Measurements from ENCODE around the gene G6PC3. TPM values are rescaled to one million over a fixed set of nuclear protein-coding genes. Genes with fewer than 3 reads are reported as not detected.

G6PC3 gene
- total and polyA plus RNA-seq, 2 of the 4 experiments (the other 2 are of a cell fraction) = 20.4 to 107 TPM

DNA sequence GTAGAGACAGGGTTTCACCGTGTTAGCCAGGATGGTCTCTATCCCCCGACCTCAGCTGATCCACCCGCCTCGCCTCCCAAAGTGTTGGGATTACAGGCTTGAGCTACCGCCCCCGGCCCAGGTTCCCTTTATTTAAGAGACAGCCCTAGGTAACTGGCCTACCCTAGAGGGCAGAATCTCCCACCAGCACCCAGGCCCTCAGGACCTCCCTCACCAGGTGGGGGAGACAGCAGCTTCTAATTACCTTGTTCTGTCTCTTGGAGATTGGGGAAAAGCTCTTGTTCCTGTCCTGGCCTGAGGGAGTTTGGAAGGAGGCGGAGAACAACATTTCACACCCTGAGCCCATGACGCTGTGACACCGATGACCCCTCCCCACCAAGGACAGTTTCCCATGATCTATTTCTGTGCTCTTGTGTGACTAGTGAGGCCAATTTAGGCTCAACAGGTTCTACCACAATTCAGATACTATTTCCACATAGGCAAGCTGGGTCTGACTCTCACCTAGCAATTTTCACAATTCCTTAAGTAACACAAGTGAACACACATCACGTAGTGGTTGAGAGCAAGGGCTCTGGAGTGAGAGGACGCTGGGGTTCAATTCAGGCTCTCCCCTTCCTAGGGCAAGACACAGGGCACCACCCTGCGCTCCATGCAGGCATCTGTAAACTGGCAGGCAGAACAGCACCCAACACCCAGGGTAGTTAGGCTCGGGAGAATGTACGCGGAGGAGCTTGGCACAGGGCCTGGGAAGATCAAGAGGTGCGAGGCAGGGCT lies 32.5 kb downstream of the G6PC3 start:
- Histone ChIP-seq H3K36me3 (ENCODE audit: control insufficient read depth, insufficient read depth, low read length) (no peaks in the 10 kb centered on the region), H3K4me2 (ENCODE audit: low read depth, low read length) (no peak overlapping the region), H2AK5ac (ENCODE audit: low read depth, low read length) (peak overlapping the region; percentile 88; the same call in 1 of the 2 replicates), H3K4me1 (ENCODE audit: control insufficient read depth, insufficient read depth, low read length) (peaks cover 19% of the 10 kb centered on the region), H3K27me3 (ENCODE audit: control insufficient read depth, insufficient read depth, low read length) (no peaks in the 10 kb centered on the region), H2AFZ (replicated peaks; ENCODE audit: low read length, poor library complexity) (no peak overlapping the region), H2BK120ac (ENCODE audit: low read depth, low read length) (no peak overlapping the region), H3K9me3 (ENCODE audit: control insufficient read depth, insufficient read depth, low read length) (no peaks in the 10 kb centered on the region), H3K56ac (ENCODE audit: extremely low read depth, insufficient read depth, low read length) (no peak overlapping the region), H2BK15ac (ENCODE audit: low read depth, low read length) (no peak overlapping the region), H2BK5ac (ENCODE audit: low read depth, low read length, poor library complexity, severe bottlenecking) (no peak overlapping the region), H2AK9ac (replicated peaks; ENCODE audit: low read depth, low read length, poor library complexity) (no peak overlapping the region), H3K18ac (ENCODE audit: low read depth, low read length) (no peak overlapping the region), H3K4ac (ENCODE audit: low read depth, low read length) (no peak overlapping the region), H3K9ac (ENCODE audit: low read depth, low read length) (no peak overlapping the region), H4K8ac (ENCODE audit: low read depth in 2 of 2, low read length in 2 of 2) (0 out of 4 replicates have a peak overlapping the region, but pooled peaks of 1 of the 2 experiments have one; percentile 1), H4K5ac (ENCODE audit: low read depth, low read length) (no peak overlapping the region), H3K23ac (ENCODE audit: low read depth, low read length) (peak overlapping the region; percentile 29; the same call in 1 of the 2 replicates), H4K20me1 (ENCODE audit: insufficient read depth, low read length) (peaks cover 25% of the 10 kb centered on the region), H3K9me1 (ENCODE audit: insufficient read depth, low read length) (peaks cover 28% of the 10 kb centered on the region), H2BK20ac (ENCODE audit: low read depth, low read length) (no peak overlapping the region), H3K79me1 (ENCODE audit: low read depth in 1 of 2, low read length in 2 of 2) (peaks cover 19 to 71% of the 10 kb centered on the region in 2 experiments), H3K14ac (replicated peaks; ENCODE audit: low read depth, low read length) (no peak overlapping the region), H4K91ac (ENCODE audit: insufficient read depth, low read depth, low read length) (no peak overlapping the region), H3K27ac (ENCODE audit: insufficient read depth, low read length) (no peak overlapping the region), H3K4me3 (ENCODE audit: insufficient read depth, low read depth, low read length) (no peak overlapping the region)
- ATAC-seq (ENCODE audit: low read depth) = no peak
- intact Hi-C loops (cut with micrococcal nuclease) = no loop called here
- no peak for DNase-seq
- WGBS, 2 experiments (ENCODE audit: extremely low coverage in 2 of 2, insufficient read length in 1 of 2) = 86% methylated on average over 4 of the region's 16 CpGs; no CpG with 5 or more reads in 1 of the 2 experiments
- ChIA-PET CTCF (no interaction called here), POLR2A (ENCODE audit: unreplicated experiment) (no interaction called here)
- TF ChIP-seq MXI1 (IDR thresholded peaks at IDR 0.05; ENCODE audit: borderline replicate concordance, low read depth, low read length) = no peak
- TF ChIP-seq BHLHE40 (IDR thresholded peaks at IDR 0.05; ENCODE audit: low read depth, low read length) = no peak
- no peak for TF ChIP-seq MAFK (IDR thresholded peaks at IDR 0.05; ENCODE audit: low read depth, low read length)
- TF ChIP-seq RFX5 (IDR thresholded peaks at IDR 0.05; ENCODE audit: low read depth, low read length) = no peak
- TF ChIP-seq NFE2L2 (IDR thresholded peaks at IDR 0.05; ENCODE audit: low read depth, low read length) = no peak
- no peak for TF ChIP-seq RAD21 (IDR thresholded peaks at IDR 0.05; ENCODE audit: low read length)
- no peak for TF ChIP-seq RCOR1 (IDR thresholded peaks at IDR 0.05; ENCODE audit: insufficient replicate concordance, low read length)
- no peak for TF ChIP-seq CEBPB (IDR thresholded peaks at IDR 0.05; ENCODE audit: low read depth, low read length)
- TF ChIP-seq POLR2A (IDR thresholded peaks at IDR 0.05; ENCODE audit: low read depth, low read length) = no peak
- TF ChIP-seq SMC3 (IDR thresholded peaks at IDR 0.05; ENCODE audit: low read depth, low read length) = no peak
- TF ChIP-seq FOS (IDR thresholded peaks at IDR 0.05; ENCODE audit: low read depth, low read length) = no peak
- TF ChIP-seq, protein P1, sequence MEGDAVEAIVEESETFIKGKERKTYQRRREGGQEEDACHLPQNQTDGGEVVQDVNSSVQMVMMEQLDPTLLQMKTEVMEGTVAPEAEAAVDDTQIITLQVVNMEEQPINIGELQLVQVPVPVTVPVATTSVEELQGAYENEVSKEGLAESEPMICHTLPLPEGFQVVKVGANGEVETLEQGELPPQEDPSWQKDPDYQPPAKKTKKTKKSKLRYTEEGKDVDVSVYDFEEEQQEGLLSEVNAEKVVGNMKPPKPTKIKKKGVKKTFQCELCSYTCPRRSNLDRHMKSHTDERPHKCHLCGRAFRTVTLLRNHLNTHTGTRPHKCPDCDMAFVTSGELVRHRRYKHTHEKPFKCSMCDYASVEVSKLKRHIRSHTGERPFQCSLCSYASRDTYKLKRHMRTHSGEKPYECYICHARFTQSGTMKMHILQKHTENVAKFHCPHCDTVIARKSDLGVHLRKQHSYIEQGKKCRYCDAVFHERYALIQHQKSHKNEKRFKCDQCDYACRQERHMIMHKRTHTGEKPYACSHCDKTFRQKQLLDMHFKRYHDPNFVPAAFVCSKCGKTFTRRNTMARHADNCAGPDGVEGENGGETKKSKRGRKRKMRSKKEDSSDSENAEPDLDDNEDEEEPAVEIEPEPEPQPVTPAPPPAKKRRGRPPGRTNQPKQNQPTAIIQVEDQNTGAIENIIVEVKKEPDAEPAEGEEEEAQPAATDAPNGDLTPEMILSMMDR (conservative IDR thresholded peaks at IDR 0.05; ENCODE audit: low read depth, low read length) = no peak
- TF ChIP-seq MAZ (IDR thresholded peaks at IDR 0.05; ENCODE audit: borderline replicate concordance, low read depth, low read length) = no peak
- TF ChIP-seq, protein P2, sequence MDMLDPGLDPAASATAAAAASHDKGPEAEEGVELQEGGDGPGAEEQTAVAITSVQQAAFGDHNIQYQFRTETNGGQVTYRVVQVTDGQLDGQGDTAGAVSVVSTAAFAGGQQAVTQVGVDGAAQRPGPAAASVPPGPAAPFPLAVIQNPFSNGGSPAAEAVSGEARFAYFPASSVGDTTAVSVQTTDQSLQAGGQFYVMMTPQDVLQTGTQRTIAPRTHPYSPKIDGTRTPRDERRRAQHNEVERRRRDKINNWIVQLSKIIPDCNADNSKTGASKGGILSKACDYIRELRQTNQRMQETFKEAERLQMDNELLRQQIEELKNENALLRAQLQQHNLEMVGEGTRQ (IDR thresholded peaks at IDR 0.05; ENCODE audit: low read depth, low read length) = no peak
- dilution Hi-C loops (cut with HindIII; ENCODE audit: low sequenced_read_pairs, unreplicated experiment) = no loop called here
- BruUV-seq (replicated peaks) = no TSS peak
- in situ Hi-C loops (cut with MboI; ENCODE audit: low sequenced_read_pairs) = no loop called here

Data from IMR-90 (cell line).